HG03039 (cell line): ENCODE results near the gene KIF22.
"Not testable (repeated sequence)": the region's sequence is repeated elsewhere in the genome, so short reads cannot be mapped to it uniquely, and the experiment has no call there.

Experiments
- ATAC-seq: cut with Tn5 transposase; IDR thresholded peaks from one replicate; pipeline ENCODE4 v1.9.1; 2021; ENCODE audit warnings: mild to moderate bottlenecking, moderate library complexity; ENCODE audit not compliant: unreplicated experiment

The KIF22 gene

GRCh38 chr16:29812754-29813643 lies 22.4 kb downstream of the KIF22 start:
- ATAC-seq: no peak

- ATAC-seq: no peak
Observed at GRCh38 chr16:29813644-29814562, 23.4 kb downstream of the KIF22 start.

- ATAC-seq: no peak
Observed at GRCh38 chr16:29814592-29814991, 24.0 kb downstream of the KIF22 start.

- ATAC-seq: no peak
Observed at GRCh38 chr16:29815032-29815721, 24.6 kb downstream of the KIF22 start.

- ATAC-seq: peak; percentile 45
Observed at GRCh38 chr16:29815793-29816693, 25.5 kb downstream of the KIF22 start, which contains the start of gene PAGR1. Gene PAGR1, plus strand, starts transcription at chr16:29816152. Its CDS starts 374 bp downstream, at chr16:29816526.

- ATAC-seq: peak; percentile 15
Observed at GRCh38 chr16:29816694-29817441, 26.3 kb downstream of the KIF22 start.

GRCh38 chr16:29818082-29818481 lies 27.5 kb downstream of the KIF22 start:
- no peak for ATAC-seq

GRCh38 chr16:29819506-29819905 lies 29.0 kb downstream of the KIF22 start:
- ATAC-seq: no peak

GRCh38 chr16:29820271-29820701 lies 29.7 kb downstream of the KIF22 start, which contains the start of gene MVP:
Gene MVP, plus strand, starts transcription at chr16:29820462. Its CDS starts 10,088 bp downstream, at chr16:29830550.
- no peak for ATAC-seq

GRCh38 chr16:29820730-29821642 lies 30.4 kb downstream of the KIF22 start:
- ATAC-seq: no peak

GRCh38 chr16:29821643-29822115 lies 31.1 kb downstream of the KIF22 start:
- ATAC-seq: no peak

- ATAC-seq: no peak
Observed at GRCh38 chr16:29824589-29825144, 34.1 kb downstream of the KIF22 start.

- ATAC-seq: no peak
Observed at GRCh38 chr16:29825145-29826044, 34.8 kb downstream of the KIF22 start.

GRCh38 chr16:29826342-29826695 lies 35.8 kb downstream of the KIF22 start:
- ATAC-seq: no peak

GRCh38 chr16:29830774-29831173 lies 40.2 kb downstream of the KIF22 start:
- ATAC-seq: no peak

GRCh38 chr16:29831490-29831889 lies 40.9 kb downstream of the KIF22 start:
- ATAC-seq: no peak

- ATAC-seq: not testable (repeated sequence)
Observed at GRCh38 chr16:29833219-29833618, 42.7 kb downstream of the KIF22 start.
